22Rv1 (cell line): ENCODE data around the gene ZFP36.

Source experiments
- H3K27ac ChIP-seq: fragments of 450-650 bp; 2 replicates; pipeline ENCODE4 v1.5.1; 2017
- CTCF ChIP-seq: fragments of 450-650 bp; IDR thresholded peaks from 2 replicates; pipeline ENCODE4 v1.5.1; 2017; ENCODE audit warnings: mild to moderate bottlenecking
- ZFX ChIP-seq: fragments of 450-650 bp; IDR thresholded peaks from 2 replicates; pipeline ENCODE4 v1.6.1; 2017; ENCODE audit warnings: antibody characterized with exemption, borderline replicate concordance

ZFP36 gene

GRCh38 chr19:39403331-39404312, 3.0 kb upstream of the ZFP36 start:
- TF ChIP-seq CTCF, result no peak
- TF ChIP-seq ZFX, result no peak
- H3K27ac ChIP-seq, result peak overlapping the region; percentile 81

- H3K27ac ChIP-seq, result peak overlapping the region; percentile 98
Observed at GRCh38 chr19:39405261-39405957, 1.2 kb upstream of the ZFP36 start.

GRCh38 chr19:39405958-39406655, 540 bp upstream of the ZFP36 start:
- peak overlapping the region; percentile 98 for H3K27ac ChIP-seq
- no peak for TF ChIP-seq CTCF
- no peak for TF ChIP-seq ZFX

More at GRCh38 chr19:39405261-39405957, 1.2 kb upstream of the ZFP36 start:
- TF ChIP-seq CTCF (no peak), ZFX (no peak)

GRCh38 chr19:39407410-39407659, 688 bp downstream of the ZFP36 start:
- H3K27ac ChIP-seq, result peak overlapping the region; percentile 98
- TF ChIP-seq CTCF (no peak), ZFX (no peak)

- TF ChIP-seq ZFX (no peak), CTCF (no peak)
- H3K27ac ChIP-seq, result peak overlapping the region; percentile 98
Observed at GRCh38 chr19:39407660-39408391, 1.2 kb downstream of the ZFP36 start.

- H3K27ac ChIP-seq, result peak overlapping the region; percentile 98
Observed at GRCh38 chr19:39408392-39409207, 2.0 kb downstream of the ZFP36 start.

More at GRCh38 chr19:39408392-39409207, 2.0 kb downstream of the ZFP36 start:
- TF ChIP-seq CTCF (no peak), ZFX (no peak)
